ENCODE measurements around the gene CPXM1.
A peak's percentile ranks its signal among the peaks of the same experiment; 100 is the strongest.

CPXM1 gene

GRCh38 chr20:2755451-2756055 is 44.9 kb downstream of the CPXM1 start:
- in situ Hi-C loops (cut with MboI; ENCODE audit: low pct_unique_long_range_greater_than_20kb, low sequenced_read_pairs, unreplicated experiment) = no loop called here
- DNase-seq (ENCODE audit: low spot score) = no peak
- no peak for TF ChIP-seq CTCF (IDR thresholded peaks at IDR 0.05; ENCODE audit: extremely low read depth, insufficient read depth, missing control alignments)

GRCh38 chr20:2754424-2754823 is 46.0 kb downstream of the CPXM1 start:
- in situ Hi-C loops (cut with MboI; ENCODE audit: low pct_unique_long_range_greater_than_20kb, low sequenced_read_pairs, unreplicated experiment) = no loop called here
- no peak for TF ChIP-seq CTCF (IDR thresholded peaks at IDR 0.05; ENCODE audit: extremely low read depth, insufficient read depth, missing control alignments)
- no peak for DNase-seq (ENCODE audit: low spot score)

- TF ChIP-seq CTCF (IDR thresholded peaks at IDR 0.05; ENCODE audit: extremely low read depth, insufficient read depth, missing control alignments) = no peak
- no peak for DNase-seq (ENCODE audit: low spot score)
- in situ Hi-C loops (cut with MboI; ENCODE audit: low pct_unique_long_range_greater_than_20kb, low sequenced_read_pairs, unreplicated experiment) = no loop called here
These were observed 46.9 kb downstream of the CPXM1 start for GRCh38 chr20:2753461-2754040.

GRCh38 chr20:2752567-2753460 is 47.6 kb downstream of the CPXM1 start:
- in situ Hi-C loops (cut with MboI; ENCODE audit: low pct_unique_long_range_greater_than_20kb, low sequenced_read_pairs, unreplicated experiment) = no loop called here
- DNase-seq (ENCODE audit: low spot score) = no peak
- TF ChIP-seq CTCF (IDR thresholded peaks at IDR 0.05; ENCODE audit: extremely low read depth, insufficient read depth, missing control alignments) = peak; percentile 71

GRCh38 chr20:2751878-2752566 is 48.4 kb downstream of the CPXM1 start:
- in situ Hi-C loops (cut with MboI; ENCODE audit: low pct_unique_long_range_greater_than_20kb, low sequenced_read_pairs, unreplicated experiment) = no loop called here
- peak; percentile 74 for DNase-seq (ENCODE audit: low spot score)
- TF ChIP-seq CTCF (IDR thresholded peaks at IDR 0.05; ENCODE audit: extremely low read depth, insufficient read depth, missing control alignments) = peak; percentile 45

GRCh38 chr20:2751347-2751877 is 49.0 kb downstream of the CPXM1 start:
- no peak for TF ChIP-seq CTCF (IDR thresholded peaks at IDR 0.05; ENCODE audit: extremely low read depth, insufficient read depth, missing control alignments)
- no peak for DNase-seq (ENCODE audit: low spot score)
- in situ Hi-C loops (cut with MboI; ENCODE audit: low pct_unique_long_range_greater_than_20kb, low sequenced_read_pairs, unreplicated experiment) = no loop called here

All from GM13977 (cell line).